Esophagus squamous epithelium (tissue), 5 donors: ENCODE results near the gene PIP5KL1. TPM values are rescaled to one million over a fixed set of nuclear protein-coding genes. Genes with fewer than 3 reads are reported as not detected.
A peak's percentile ranks its signal among the peaks of the same experiment; 100 is the strongest.

Experiments used
- DNase-seq: peaks from one replicate; lab custom pipeline; 2025; lab: John Stamatoyannopoulos, UW
- H3K27ac ChIP-seq, 4 donors: fragments of 200-600 bp; sonication (generic); one replicate each; pipeline ENCODE4 v1.5.1; 2016 to 2019; ENCODE audit warnings: mild to moderate bottlenecking in 1 of 4
- H3K27me3 ChIP-seq, 4 donors: fragments of 200-600 bp; sonication (generic); 1 replicate in 3 of 4; 2 replicates in 1 of 4; pipeline versions ENCODE4 v1.5.1 to v1.6.0; 2017 to 2021; ENCODE audit warnings: antibody characterized with exemption in 1 of 4
- H3K36me3 ChIP-seq, 3 donors: fragments of 200-600 bp; sonication (generic); one replicate each; pipeline ENCODE4 v1.5.1; 2016 to 2019
- H3K4me1 ChIP-seq, 3 donors: fragments of 200-600 bp; sonication (generic); one replicate each; pipeline ENCODE4 v1.5.1; 2017 to 2019
- H3K4me3 ChIP-seq, 4 donors: fragments of 200-600 bp; sonication (generic); 1 replicate in 3 of 4; 2 replicates in 1 of 4; pipeline ENCODE4 v1.5.1; 2016 to 2019; ENCODE audit warnings: mild to moderate bottlenecking in 2 of 4, moderate library complexity in 1 of 4
- H3K9me3 ChIP-seq, 3 donors: fragments of 200-600 bp; sonication (generic); one replicate each; pipeline ENCODE4 v1.5.1; 2016 to 2019
- POLR2A ChIP-seq, 4 donors: fragments of 450-650 bp; IDR thresholded peaks; one replicate each; pipeline ENCODE4 v1.6.1; 2017; ENCODE audit warnings: antibody characterized with exemption in 4 of 4, mild to moderate bottlenecking in 4 of 4, moderate library complexity in 3 of 4
- WGBS, 2 donors: methylation state at CpG; one replicate each; pipeline ENCODE4 v1.1.5; 2018; 5-methylcytosine and 5-hydroxymethylcytosine counted together
- intact Hi-C: fragments of 100-400 bp; cut with DNase I; formaldehyde crosslinking; loops from one replicate; pipeline ENCODE4 v1.15.0; 2022
- total RNA-seq, 4 donors: library from RNA; depleted of rRNA; stranded (reverse); fragments of >200 nt; gene quantifications; one replicate each; pipeline ENCODE4 v1.1.0, GENCODE V29; 2016
- TF ChIP-seq, protein P1 (sequence below), 6 experiments: fragments of 450-650 bp in 4 of 6; fragments of 200-600 bp in 2 of 6; sonication (generic) in 2 of 6; IDR thresholded peaks; one replicate each; pipeline ENCODE4 v1.5.1; 2016 to 2019; ENCODE audit warnings: antibody characterized with exemption in 6 of 6, mild to moderate bottlenecking in 4 of 6, moderate library complexity in 4 of 6
- donor health status: DM: yes; HTN: yes; CAD: no.

PIP5KL1 gene
- total RNA-seq, 4 donors from 2014 or later, result 3.1 to 4.6 (median 3.6) TPM; not detected in 1

DNA sequence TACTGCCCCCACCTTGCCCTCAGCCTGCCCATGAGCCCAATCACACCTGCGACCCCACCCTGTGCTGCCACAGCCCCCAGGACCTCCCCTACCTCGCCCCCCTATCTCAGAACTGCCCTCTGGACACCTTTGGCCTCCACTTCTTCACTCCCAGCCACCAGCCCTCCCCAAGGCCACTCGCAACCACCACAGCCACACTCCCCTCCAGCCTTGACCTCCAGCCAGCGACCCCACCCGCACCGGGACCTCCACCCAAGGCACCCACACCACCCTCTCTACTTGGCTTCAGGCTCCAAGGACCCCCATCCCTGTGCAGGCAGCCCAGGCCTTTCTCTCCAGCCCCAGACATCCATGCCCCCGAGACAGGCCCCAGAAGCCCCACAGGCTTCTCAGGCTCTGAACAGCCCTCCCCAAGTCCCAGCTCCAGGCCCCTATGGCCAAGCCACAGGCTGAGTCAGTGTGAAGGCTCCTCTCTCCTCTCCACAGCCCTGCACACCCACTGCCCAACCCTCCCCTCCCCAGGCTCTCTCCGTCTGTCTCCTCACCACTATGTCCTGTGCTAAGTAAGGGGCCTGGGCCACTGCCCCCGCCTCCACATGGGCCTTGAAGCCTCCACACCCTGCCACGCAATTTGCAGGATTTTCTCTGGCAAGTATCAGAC, 55.1 kb downstream of the PIP5KL1 start:
- Histone ChIP-seq H3K4me1 (peaks cover 36 to 57% (median 40%) of the 10 kb centered on the region in 3 donors), H3K27ac (peak overlapping the region in 3 of 4 donors; percentile 45 to 91 (median 85)), H3K9me3 (no peaks in the 10 kb centered on the region), H3K36me3 (peaks cover 0 to 22% (median 0%) of the 10 kb centered on the region in 3 donors), H3K27me3 (no peaks in the 10 kb centered on the region), H3K4me3 (no peak overlapping the region)
- no peak for TF ChIP-seq POLR2A (IDR thresholded peaks at IDR 0.05)
- TF ChIP-seq, protein P1, sequence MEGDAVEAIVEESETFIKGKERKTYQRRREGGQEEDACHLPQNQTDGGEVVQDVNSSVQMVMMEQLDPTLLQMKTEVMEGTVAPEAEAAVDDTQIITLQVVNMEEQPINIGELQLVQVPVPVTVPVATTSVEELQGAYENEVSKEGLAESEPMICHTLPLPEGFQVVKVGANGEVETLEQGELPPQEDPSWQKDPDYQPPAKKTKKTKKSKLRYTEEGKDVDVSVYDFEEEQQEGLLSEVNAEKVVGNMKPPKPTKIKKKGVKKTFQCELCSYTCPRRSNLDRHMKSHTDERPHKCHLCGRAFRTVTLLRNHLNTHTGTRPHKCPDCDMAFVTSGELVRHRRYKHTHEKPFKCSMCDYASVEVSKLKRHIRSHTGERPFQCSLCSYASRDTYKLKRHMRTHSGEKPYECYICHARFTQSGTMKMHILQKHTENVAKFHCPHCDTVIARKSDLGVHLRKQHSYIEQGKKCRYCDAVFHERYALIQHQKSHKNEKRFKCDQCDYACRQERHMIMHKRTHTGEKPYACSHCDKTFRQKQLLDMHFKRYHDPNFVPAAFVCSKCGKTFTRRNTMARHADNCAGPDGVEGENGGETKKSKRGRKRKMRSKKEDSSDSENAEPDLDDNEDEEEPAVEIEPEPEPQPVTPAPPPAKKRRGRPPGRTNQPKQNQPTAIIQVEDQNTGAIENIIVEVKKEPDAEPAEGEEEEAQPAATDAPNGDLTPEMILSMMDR (IDR thresholded peaks at IDR 0.05), result no peak
- WGBS, 2 donors, result 81 to 82% methylated on average over 7 to 10 of the region's 10 CpGs
- intact Hi-C loops, result loop anchor here (10.0 kb wide), 1 partner anchor 141 kb away; the partner anchor contains the start of gene TOR2A
- DNase-seq, result no peak

DNA sequence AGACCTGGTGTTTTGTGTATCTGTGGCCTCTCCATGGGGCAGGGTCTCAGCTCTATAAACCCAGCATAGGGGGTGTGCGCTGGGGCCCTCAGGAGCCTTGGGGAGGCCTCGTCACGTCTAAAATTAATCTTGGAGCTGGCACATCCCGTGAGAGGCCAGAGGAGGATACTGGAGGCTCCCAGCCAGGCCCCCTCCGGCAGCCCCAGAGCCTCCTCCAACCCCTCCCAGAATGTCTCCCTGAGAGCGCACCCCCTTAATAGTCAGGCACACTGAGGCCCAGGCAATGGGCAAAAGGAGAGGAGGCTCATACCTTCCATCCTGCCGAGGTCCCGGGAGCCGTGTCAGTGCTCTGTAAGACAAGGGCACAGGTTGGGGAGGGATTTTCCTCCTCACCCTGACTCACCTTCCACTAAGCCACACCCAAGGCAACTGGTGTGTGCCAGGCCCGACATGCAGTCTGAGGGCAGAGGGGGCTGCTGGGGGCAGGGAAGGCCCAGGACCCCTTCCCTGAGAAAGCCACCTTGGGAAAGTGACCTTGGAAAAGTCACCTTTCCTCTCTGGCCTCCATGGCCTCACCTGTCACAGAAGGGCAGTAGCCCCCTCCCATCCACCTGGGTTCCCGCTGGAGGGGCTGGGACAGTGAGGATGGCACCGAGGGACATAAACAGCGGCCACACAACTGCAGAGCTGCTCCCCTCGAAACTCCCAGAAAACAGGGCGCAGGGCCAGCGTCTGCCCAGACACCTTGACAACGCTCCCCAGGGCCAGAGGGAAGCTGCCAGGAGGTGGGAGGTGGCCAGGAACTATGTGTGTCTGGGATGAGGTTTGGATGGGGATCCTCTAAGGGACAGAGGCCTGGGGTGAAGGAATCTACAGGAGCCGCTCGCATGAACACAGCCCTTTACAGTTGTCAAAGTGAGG, 56.0 kb downstream of the PIP5KL1 start:
- Histone ChIP-seq H3K27ac (peak overlapping the region in 3 of 4 donors; percentile 45 to 91 (median 54)), H3K4me1 (peaks cover 36 to 61% (median 40%) of the 10 kb centered on the region in 3 donors), H3K27me3 (no peaks in the 10 kb centered on the region), H3K4me3 (peak overlapping the region in 1 of 4 donors; percentile 28), H3K36me3 (peaks cover 0 to 23% (median 0%) of the 10 kb centered on the region in 3 donors), H3K9me3 (no peaks in the 10 kb centered on the region)
- intact Hi-C loops, result loop anchor here (10.0 kb wide), 1 partner anchor 140 kb away; the partner anchor contains the start of gene TOR2A
- 58 to 60% methylated on average over 3 to 4 of the region's 19 CpGs for whole genome bisulfite sequencing, 2 donors
- no peak for DNase-seq
- no peak for TF ChIP-seq POLR2A (IDR thresholded peaks at IDR 0.05)
- TF ChIP-seq, protein P1 (IDR thresholded peaks at IDR 0.05), result no peak

DNA sequence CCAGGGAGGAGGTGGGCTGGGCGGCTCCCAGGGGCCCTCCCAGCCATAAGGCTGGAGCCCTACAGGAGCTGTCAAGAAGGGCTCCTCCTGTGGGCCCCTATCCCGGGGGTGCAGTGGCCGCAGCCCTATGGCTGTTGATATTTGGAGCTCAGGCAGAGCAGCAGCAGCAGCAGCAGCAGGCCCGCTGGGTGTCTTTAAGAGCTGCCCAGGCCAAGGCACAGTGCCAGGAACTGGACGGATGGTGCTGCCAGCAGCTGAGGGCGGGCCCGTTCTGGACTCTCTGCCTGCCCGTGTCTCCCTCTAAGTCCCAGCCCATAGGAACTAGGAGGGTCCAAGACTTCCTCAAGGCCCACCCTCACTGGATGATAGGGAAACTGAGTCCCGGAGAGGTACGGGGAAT, 56.7 kb downstream of the PIP5KL1 start:
- Histone ChIP-seq H3K4me3 (peak overlapping the region in 1 of 4 donors; percentile 28), H3K4me1 (peaks cover 36 to 67% (median 40%) of the 10 kb centered on the region in 3 donors), H3K27me3 (no peaks in the 10 kb centered on the region), H3K36me3 (peaks cover 0 to 28% (median 0%) of the 10 kb centered on the region in 3 donors), H3K9me3 (no peaks in the 10 kb centered on the region), H3K27ac (peak overlapping the region in 3 of 4 donors; percentile 45 to 69 (median 54))
- TF ChIP-seq POLR2A (IDR thresholded peaks at IDR 0.05), result no peak
- TF ChIP-seq, protein P1 (IDR thresholded peaks at IDR 0.05), result no peak
- intact Hi-C loops, result loop anchor here (10.0 kb wide), 1 partner anchor 139 kb away; the partner anchor contains the start of gene TOR2A
- WGBS, 2 donors, result 60% methylated on average over 5 of the region's 10 CpGs; no CpG with 5 or more reads in 1 of the 2 donors
- DNase-seq, result no peak

DNA sequence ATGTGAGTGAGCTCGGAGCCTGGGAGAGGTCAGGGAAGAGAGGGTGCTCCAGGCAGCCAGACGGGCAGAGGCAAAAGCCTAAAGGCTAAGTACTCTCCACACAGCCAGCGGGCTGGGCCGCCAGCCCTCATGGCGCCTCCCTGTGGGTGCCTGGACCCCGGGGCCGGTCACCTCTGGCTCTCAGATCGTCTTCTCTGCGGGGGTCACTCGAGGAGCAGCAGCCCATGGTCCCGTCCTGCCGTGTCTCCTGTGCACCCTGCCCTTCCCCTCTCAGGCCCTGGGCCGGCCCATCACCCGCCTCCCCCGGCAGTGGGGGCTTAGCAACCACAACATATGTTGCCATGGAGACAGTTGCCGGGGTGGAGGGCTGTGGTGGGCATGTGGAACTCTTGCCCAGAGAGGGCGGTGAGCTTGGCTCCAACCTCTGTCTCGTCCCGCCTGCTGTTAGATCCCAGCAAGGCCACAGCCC, 57.3 kb downstream of the PIP5KL1 start:
- intact Hi-C loops, result loop anchor here (10.0 kb wide), 1 partner anchor 138 kb away; the partner anchor contains the start of gene TOR2A
- no peaks in the 10 kb centered on the region for H3K9me3 ChIP-seq
- peaks cover 0 to 33% (median 3%) of the 10 kb centered on the region in 3 donors for H3K36me3 ChIP-seq
- TF ChIP-seq POLR2A (IDR thresholded peaks at IDR 0.05), result no peak
- TF ChIP-seq, protein P1 (IDR thresholded peaks at IDR 0.05), result no peak
- WGBS, 2 donors, result 64 to 92% methylated on average over 4 to 8 of the region's 19 CpGs
- no peaks in the 10 kb centered on the region for H3K27me3 ChIP-seq
- H3K4me3 ChIP-seq, result no peak overlapping the region
- peaks cover 33 to 70% (median 39%) of the 10 kb centered on the region in 3 donors for H3K4me1 ChIP-seq
- no peak for DNase-seq
- peak overlapping the region in 3 of 4 donors; percentile 45 to 69 (median 54) for H3K27ac ChIP-seq
